GM13977 (cell line): ENCODE results near the gene SPOPL.

Experiments
- DNase-seq: peaks from one replicate; pipeline ENCODE4 v3.0.0; 2012; ENCODE audit warnings: low spot score
- CTCF ChIP-seq: IDR thresholded peaks from 2 replicates; pipeline ENCODE4 v1.5.1; 2012; ENCODE audit warnings: mild to moderate bottlenecking, control low read depth; ENCODE audit not compliant: insufficient read depth; ENCODE audit errors: extremely low read depth, missing control alignments
- in situ Hi-C: fragments of 300-500 bp; cut with MboI; formaldehyde crosslinking; loops from one replicate; pipeline ENCODE4 v1.12.0; 2022; ENCODE audit warnings: low sequenced_read_pairs, low pct_unique_long_range_greater_than_20kb, mixed read lengths, inconsistent platforms; ENCODE audit not compliant: unreplicated experiment

Gene SPOPL

DNA sequence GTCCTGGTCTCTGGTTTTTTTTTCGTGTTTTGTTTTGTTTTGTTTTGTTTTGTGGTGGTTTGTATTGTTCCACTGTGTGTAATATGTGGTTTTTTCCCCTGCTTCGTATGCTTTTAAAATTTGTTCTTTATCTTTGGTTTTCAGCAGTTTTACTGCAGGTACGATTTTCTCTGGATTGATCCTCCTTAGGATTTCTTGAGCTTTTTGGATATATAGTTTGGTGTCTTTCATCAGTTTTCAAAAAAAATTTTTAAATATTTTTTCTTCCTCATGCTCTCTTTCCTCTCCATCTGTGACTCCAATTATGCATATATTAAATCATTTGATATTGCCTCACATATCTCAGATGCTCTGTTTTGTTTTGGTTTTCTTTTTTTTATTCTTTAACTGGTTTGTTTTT, 78.0 kb downstream of the SPOPL start:
- TF ChIP-seq CTCF: no peak
- in situ Hi-C loops: no loop called here
- DNase-seq: no peak

- no peak for TF ChIP-seq CTCF
- DNase-seq: no peak
- in situ Hi-C loops: no loop called here
Observed at GRCh38 chr2:138581909-138582308, 80.3 kb downstream of the SPOPL start.

DNA sequence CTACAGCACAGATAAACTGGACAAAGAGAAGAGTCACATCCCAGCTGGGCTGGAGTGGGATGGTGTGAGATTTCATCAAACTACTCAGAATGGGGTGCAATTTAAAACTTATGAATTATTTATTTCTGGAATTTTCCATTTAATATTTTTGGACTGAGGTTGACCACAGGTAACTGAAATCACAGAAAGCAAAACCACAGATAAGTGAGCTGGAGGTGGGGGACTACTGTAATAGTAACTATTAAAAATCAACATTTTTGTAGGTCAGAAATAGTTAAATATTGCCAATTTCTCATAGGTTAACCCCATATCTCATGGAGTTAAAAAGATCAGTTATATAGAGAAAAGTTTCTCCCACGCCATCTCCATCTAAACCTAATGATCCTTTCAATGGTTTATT, 88.1 kb downstream of the SPOPL start:
- in situ Hi-C loops: no loop called here
- TF ChIP-seq CTCF: no peak
- DNase-seq: no peak

DNA sequence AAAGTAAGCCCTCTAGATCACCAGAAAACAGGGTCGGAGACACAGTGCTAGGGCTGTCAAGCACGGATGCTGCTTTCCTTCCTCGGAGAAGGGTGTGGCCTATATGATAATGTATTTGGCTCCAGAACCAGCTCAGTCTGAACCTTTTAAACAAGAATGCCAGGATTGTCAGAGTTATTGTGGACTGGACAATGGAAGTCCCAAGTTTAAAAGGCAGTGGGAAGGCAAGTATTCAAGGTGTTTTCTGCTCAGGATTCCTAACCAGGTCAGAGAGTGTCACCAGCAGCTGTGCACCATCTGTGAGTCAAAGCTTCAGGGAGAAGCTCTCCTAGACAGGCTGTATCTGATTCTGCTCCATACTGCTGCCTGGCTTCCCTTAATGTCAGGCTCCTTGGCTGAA, 94.8 kb downstream of the SPOPL start:
- in situ Hi-C loops: no loop called here
- no peak for TF ChIP-seq CTCF
- no peak for DNase-seq

DNA sequence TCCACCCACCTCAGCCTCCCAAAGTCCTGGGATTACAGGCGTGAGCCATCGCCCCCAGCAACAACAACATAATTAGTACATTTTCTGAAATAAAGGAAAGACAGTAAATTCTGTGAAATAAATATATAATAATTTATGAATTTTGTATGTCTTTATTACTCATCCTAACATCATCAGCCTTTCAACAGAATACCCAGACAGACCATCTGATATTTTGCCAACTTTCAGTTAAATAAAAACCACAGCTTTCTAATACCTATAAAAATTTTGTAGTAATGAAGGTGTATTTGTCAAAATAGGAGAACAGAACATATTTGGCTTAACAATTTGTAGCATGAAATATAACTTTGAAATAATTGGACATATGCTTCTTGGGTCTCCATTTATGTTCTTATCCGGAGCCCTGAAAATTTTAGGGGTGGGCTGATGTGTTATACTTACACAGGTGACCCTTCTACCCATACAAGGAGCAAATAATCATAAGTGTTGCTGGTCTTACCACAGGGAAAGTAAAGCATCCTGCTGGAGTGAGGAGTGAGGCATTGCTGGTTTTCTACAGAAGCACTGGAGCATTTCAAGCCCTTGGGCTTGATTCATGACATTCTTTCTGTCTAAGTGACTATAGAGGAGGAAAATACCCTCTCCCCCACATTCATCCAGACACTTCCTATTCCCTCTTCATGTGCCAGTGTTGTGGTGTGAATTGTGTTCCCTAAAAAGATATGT, 99.3 kb downstream of the SPOPL start:
- in situ Hi-C loops: no loop called here
- no peak for TF ChIP-seq CTCF
- no peak for DNase-seq

GRCh38 chr2:138601458-138602165, 100.0 kb downstream of the SPOPL start:
- in situ Hi-C loops: no loop called here
- DNase-seq: no peak
- TF ChIP-seq CTCF: no peak
